SK-N-SH (cell line): ENCODE results near the gene PCNX2. TPM values are rescaled to one million over a fixed set of nuclear protein-coding genes. Genes with fewer than 3 reads are reported as not detected.

ENCODE experiments used
- CTCF ChIA-PET: fragments of 300-600, 350-600 bp; formaldehyde crosslinking; extraction: SDS; loops from one replicate; lab custom pipeline; 2021; lab: Yijun Ruan, JAX
- POLR2A ChIA-PET: fragments of 350-600 bp; sonication (Branson Sonifier 250); formaldehyde crosslinking; extraction: SDS; loops from one replicate; lab custom pipeline; 2020; ENCODE audit warnings: antibody characterized with exemption, inconsistent platforms; lab: Yijun Ruan, JAX
- DNase-seq: peaks from one replicate; pipeline ENCODE4 v3.0.0; 2012
- H2AFZ ChIP-seq: fragments of 200-600 bp; sonication (generic); 2 replicates; pipeline ENCODE4 v1.8.1; 2016; ENCODE audit warnings: antibody characterized with exemption, mild to moderate bottlenecking, low read depth
- H3F3A ChIP-seq: fragments of 200-600 bp; sonication (generic); replicated peaks from 2 replicates; pipeline ENCODE3; 2016; ENCODE audit warnings: antibody characterized with exemption, mild to moderate bottlenecking; ENCODE audit not compliant: insufficient read depth
- H3K27ac ChIP-seq, 2 experiments: fragments of 200-500 bp in 1 of 2; fragments of 200-600 bp in 1 of 2; sonication (Bioruptor generic) in 1 of 2; sonication (generic), shearing (Covaris generic) in 1 of 2; 2 replicates each; pipeline versions ENCODE4 v1.5.1 to v1.6.1; 2014 to 2016; ENCODE audit warnings: low read depth in 2 of 2, inconsistent platforms in 1 of 2, low read length in 1 of 2, mild to moderate bottlenecking in 1 of 2, mixed read lengths in 1 of 2
- H3K27me3 ChIP-seq: fragments of 200-600 bp; sonication (generic), shearing (Covaris generic); 2 replicates; pipeline ENCODE4 v1.6.1; 2016; ENCODE audit warnings: mixed run types; ENCODE audit not compliant: insufficient read depth
- H3K36me3 ChIP-seq, 2 experiments: fragments of 200-500 bp in 1 of 2; fragments of 200-600 bp in 1 of 2; sonication (Bioruptor generic) in 1 of 2; sonication (generic) in 1 of 2; replicated peaks in 1 of 2; 2 replicates each; pipeline versions ENCODE3 to v1.5.1; 2014 to 2016; ENCODE audit warnings: low read length in 1 of 2, mild to moderate bottlenecking in 1 of 2; ENCODE audit not compliant: insufficient read depth in 2 of 2, control insufficient read depth in 1 of 2
- H3K4me1 ChIP-seq, 2 experiments: fragments of 200-500 bp in 1 of 2; fragments of 200-600 bp in 1 of 2; sonication (Bioruptor generic) in 1 of 2; sonication (generic), shearing (Covaris generic) in 1 of 2; 2 replicates each; pipeline versions ENCODE4 v1.5.1 to v1.6.1; 2014 to 2016; ENCODE audit warnings: low read depth in 1 of 2, low read length in 1 of 2, mixed run types in 1 of 2; ENCODE audit not compliant: insufficient read depth in 2 of 2, control insufficient read depth in 1 of 2
- H3K4me2 ChIP-seq: fragments of 200-600 bp; sonication (generic), shearing (Covaris generic); 2 replicates; pipeline ENCODE4 v1.6.1; 2017; ENCODE audit warnings: mixed run types
- H3K4me3 ChIP-seq, 2 experiments: fragments of 200-500 bp in 1 of 2; fragments of 200-600 bp in 1 of 2; sonication (Bioruptor generic) in 1 of 2; sonication (generic), shearing (Covaris generic) in 1 of 2; 2 replicates each; pipeline versions ENCODE4 v1.5.1 to v1.8.1; 2014 to 2016; ENCODE audit warnings: low read depth in 2 of 2, inconsistent platforms in 1 of 2, low read length in 1 of 2, mild to moderate bottlenecking in 1 of 2, mixed read lengths in 1 of 2, moderate library complexity in 1 of 2
- H3K79me2 ChIP-seq: fragments of 200-600 bp; sonication (generic); 2 replicates; pipeline ENCODE4 v1.8.1; 2017; ENCODE audit warnings: mild to moderate bottlenecking; ENCODE audit not compliant: insufficient read depth
- H3K9ac ChIP-seq: fragments of 200-600 bp; sonication (generic); 2 replicates; pipeline ENCODE4 v1.6.1; 2017; ENCODE audit warnings: mixed run types
- H3K9me2 ChIP-seq: fragments of 200-600 bp; sonication (generic); 2 replicates; pipeline ENCODE4 v1.6.1; 2017; ENCODE audit warnings: mixed run types
- H3K9me3 ChIP-seq: fragments of 200-600 bp; sonication (generic); 2 replicates; pipeline ENCODE4 v1.6.1; 2017; ENCODE audit warnings: mixed run types, mild to moderate bottlenecking, moderate library complexity
- H4K20me1 ChIP-seq: fragments of 200-600 bp; sonication (generic); 2 replicates; pipeline ENCODE4 v1.6.1; 2017; ENCODE audit warnings: mild to moderate bottlenecking, mixed run types; ENCODE audit not compliant: insufficient read depth
- FOSL2 ChIP-seq: IDR thresholded peaks from 2 replicates; pipeline ENCODE4 v1.4.0; 2012; ENCODE audit warnings: low read depth, mild to moderate bottlenecking, moderate library complexity, borderline replicate concordance
- GABPA ChIP-seq: IDR thresholded peaks from 2 replicates; pipeline ENCODE4 v1.4.0; 2012; ENCODE audit warnings: low read depth, mild to moderate bottlenecking
- JUND ChIP-seq: IDR thresholded peaks from 2 replicates; pipeline ENCODE4 v1.4.0; 2012
- MEF2A ChIP-seq: IDR thresholded peaks from 2 replicates; pipeline ENCODE4 v1.4.0; 2012; ENCODE audit warnings: low read depth, borderline replicate concordance
- MXI1 ChIP-seq: IDR thresholded peaks from 2 replicates; pipeline ENCODE4 v1.6.1; 2012; ENCODE audit warnings: mild to moderate bottlenecking, low read depth, low read length, improper control_type of control experiment
- POLR2AphosphoS5 ChIP-seq: IDR thresholded peaks from 2 replicates; pipeline ENCODE4 v1.6.1; 2012; ENCODE audit warnings: low read depth, low read length
- RFX5 ChIP-seq: IDR thresholded peaks from 2 replicates; pipeline ENCODE4 v1.6.1; 2012; ENCODE audit warnings: mild to moderate bottlenecking, improper control_type of control experiment, low read length
- RXRA ChIP-seq: IDR thresholded peaks from 2 replicates; pipeline ENCODE4 v1.4.0; 2012; ENCODE audit warnings: low read depth, mild to moderate bottlenecking, borderline replicate concordance
- SIN3A ChIP-seq: IDR thresholded peaks from 2 replicates; pipeline ENCODE4 v1.6.1; 2012; ENCODE audit warnings: low read depth, mild to moderate bottlenecking, low read length, moderate library complexity, borderline replicate concordance
- SMC3 ChIP-seq: IDR thresholded peaks from 2 replicates; pipeline ENCODE4 v1.6.1; 2012; ENCODE audit warnings: low read depth, low read length, improper control_type of control experiment
- TAF1 ChIP-seq: IDR thresholded peaks from 2 replicates; pipeline ENCODE4 v1.6.1; 2012; ENCODE audit warnings: low read depth, mild to moderate bottlenecking, low read length, moderate library complexity, borderline replicate concordance
- TCF12 ChIP-seq: IDR thresholded peaks from 2 replicates; pipeline ENCODE4 v1.4.0; 2012
- YY1 ChIP-seq: IDR thresholded peaks from 2 replicates; pipeline ENCODE4 v1.4.0; 2012; ENCODE audit warnings: low read depth, mild to moderate bottlenecking
- WGBS: methylation state at CpG from one replicate; pipeline ENCODE4 v1.1.6; 2017; ENCODE audit warnings: low lambda C conversion rate; 5-methylcytosine and 5-hydroxymethylcytosine counted together
- polyA plus RNA-seq, 3 experiments: library from polyadenylated mRNA; depleted of rRNA; stranded (reverse); fragments of >200 nt; gene quantifications; 2 replicates each; pipeline ENCODE4 v1.2.3, GENCODE V29; 2012
- TF ChIP-seq, protein P1 (sequence below): IDR thresholded peaks from 2 replicates; pipeline ENCODE4 v1.4.0; 2012; ENCODE audit warnings: low read depth, borderline replicate concordance
- TF ChIP-seq, protein P2 (sequence below): IDR thresholded peaks from 2 replicates; pipeline ENCODE4 v1.4.0; 2012; ENCODE audit warnings: low read depth
- TF ChIP-seq, protein P3 (sequence below): fragments of 150-350 bp; IDR thresholded peaks from 2 replicates; pipeline ENCODE4 v1.6.1; 2016; ENCODE audit warnings: mild to moderate bottlenecking, low read depth, low read length
- TF ChIP-seq, protein P4 (sequence below): IDR thresholded peaks from 2 replicates; pipeline ENCODE4 v1.6.1; 2012; ENCODE audit warnings: mild to moderate bottlenecking, low read depth, low read length, moderate library complexity

Gene PCNX2
- polyA plus RNA-seq, 1 of the 3 experiments (the other 2 are of a cell fraction): 10.6 TPM

DNA sequence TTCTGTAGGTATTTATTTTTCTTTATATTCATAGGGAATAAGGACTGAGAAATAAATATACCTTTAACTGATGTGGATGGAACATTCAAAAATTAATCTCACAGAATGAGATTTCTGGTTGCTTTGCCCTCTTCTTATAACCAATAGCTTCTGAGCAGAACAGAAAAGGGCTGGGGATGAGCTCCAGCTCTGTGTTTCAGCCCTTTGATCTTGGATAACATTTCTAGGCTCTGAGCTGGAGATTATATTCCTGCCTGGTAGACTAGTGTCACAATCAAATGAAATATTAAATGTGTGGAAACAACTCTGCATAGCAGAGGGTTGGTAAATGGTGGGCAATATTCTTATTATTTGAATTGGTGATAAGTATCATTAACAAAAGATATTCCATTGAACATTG is 46.6 kb upstream of the PCNX2 start:
- H3K9ac ChIP-seq: no peak overlapping the region
- H3K4me3 ChIP-seq: no peak overlapping the region
- no peaks in the 10 kb centered on the region for H3K27me3 ChIP-seq
- H3K36me3 ChIP-seq: no peaks in the 10 kb centered on the region
- no peaks in the 10 kb centered on the region for H3K79me2 ChIP-seq
- no peaks in the 10 kb centered on the region for H3K9me3 ChIP-seq
- no peaks in the 10 kb centered on the region for H4K20me1 ChIP-seq
- DNase-seq: no peak
- POLR2A ChIA-PET: no interaction called here
- no peaks in the 10 kb centered on the region for H3K9me2 ChIP-seq
- CTCF ChIA-PET: interaction anchor here (1.4 kb wide), 1 partner anchor 9 kb away, joined by 4 read pairs; no protein-coding TSS in a partner anchor
- H2AFZ ChIP-seq: no peak overlapping the region
- H3F3A ChIP-seq: no peaks in the 10 kb centered on the region
- no peak overlapping the region for H3K4me2 ChIP-seq
- H3K27ac ChIP-seq: no peak overlapping the region
- TF ChIP-seq JUND (no peak), MXI1 (no peak), RXRA (no peak), SIN3A (no peak), YY1 (no peak), RFX5 (no peak), POLR2AphosphoS5 (no peak), TCF12 (no peak)
- TF ChIP-seq, protein P1, sequence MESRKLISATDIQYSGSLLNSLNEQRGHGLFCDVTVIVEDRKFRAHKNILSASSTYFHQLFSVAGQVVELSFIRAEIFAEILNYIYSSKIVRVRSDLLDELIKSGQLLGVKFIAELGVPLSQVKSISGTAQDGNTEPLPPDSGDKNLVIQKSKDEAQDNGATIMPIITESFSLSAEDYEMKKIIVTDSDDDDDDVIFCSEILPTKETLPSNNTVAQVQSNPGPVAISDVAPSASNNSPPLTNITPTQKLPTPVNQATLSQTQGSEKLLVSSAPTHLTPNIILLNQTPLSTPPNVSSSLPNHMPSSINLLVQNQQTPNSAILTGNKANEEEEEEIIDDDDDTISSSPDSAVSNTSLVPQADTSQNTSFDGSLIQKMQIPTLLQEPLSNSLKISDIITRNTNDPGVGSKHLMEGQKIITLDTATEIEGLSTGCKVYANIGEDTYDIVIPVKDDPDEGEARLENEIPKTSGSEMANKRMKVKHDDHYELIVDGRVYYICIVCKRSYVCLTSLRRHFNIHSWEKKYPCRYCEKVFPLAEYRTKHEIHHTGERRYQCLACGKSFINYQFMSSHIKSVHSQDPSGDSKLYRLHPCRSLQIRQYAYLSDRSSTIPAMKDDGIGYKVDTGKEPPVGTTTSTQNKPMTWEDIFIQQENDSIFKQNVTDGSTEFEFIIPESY: no peak
- TF ChIP-seq, protein P2, sequence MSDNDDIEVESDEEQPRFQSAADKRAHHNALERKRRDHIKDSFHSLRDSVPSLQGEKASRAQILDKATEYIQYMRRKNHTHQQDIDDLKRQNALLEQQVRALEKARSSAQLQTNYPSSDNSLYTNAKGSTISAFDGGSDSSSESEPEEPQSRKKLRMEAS: no peak
- TF ChIP-seq, protein P3, sequence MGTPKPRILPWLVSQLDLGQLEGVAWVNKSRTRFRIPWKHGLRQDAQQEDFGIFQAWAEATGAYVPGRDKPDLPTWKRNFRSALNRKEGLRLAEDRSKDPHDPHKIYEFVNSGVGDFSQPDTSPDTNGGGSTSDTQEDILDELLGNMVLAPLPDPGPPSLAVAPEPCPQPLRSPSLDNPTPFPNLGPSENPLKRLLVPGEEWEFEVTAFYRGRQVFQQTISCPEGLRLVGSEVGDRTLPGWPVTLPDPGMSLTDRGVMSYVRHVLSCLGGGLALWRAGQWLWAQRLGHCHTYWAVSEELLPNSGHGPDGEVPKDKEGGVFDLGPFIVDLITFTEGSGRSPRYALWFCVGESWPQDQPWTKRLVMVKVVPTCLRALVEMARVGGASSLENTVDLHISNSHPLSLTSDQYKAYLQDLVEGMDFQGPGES: no peak
- no peaks in the 10 kb centered on the region for H3K4me1 ChIP-seq

DNA sequence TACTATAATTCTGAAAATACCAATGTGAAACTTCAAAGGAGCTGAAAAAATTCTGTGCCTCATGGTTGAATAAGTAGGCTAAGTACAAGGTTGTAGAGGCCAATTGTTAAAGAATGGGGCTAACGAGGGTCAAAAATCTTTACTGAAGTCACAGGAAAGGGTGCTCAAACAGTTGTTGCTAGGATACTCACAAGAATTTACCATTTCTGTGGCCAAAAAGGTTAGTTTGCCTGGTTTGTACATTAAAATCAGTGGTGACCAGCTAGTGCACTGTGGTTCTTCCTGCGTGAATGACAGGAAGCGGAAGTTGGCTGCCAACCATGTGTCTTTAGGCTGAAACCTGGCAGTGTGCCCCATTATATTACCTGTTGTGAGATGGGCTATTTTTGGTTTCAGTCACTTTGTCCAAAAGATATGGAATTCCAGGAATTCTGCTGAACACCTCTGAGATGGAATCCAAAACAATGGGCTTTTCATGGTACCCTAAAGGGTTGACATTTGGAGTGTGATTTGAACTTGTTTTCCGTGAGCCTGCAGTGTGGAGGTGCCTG is 45.5 kb upstream of the PCNX2 start:
- Histone ChIP-seq H3K4me3 (no peak overlapping the region), H3K27me3 (no peaks in the 10 kb centered on the region), H3K4me1 (no peaks in the 10 kb centered on the region), H3K79me2 (no peaks in the 10 kb centered on the region), H3K9me3 (no peaks in the 10 kb centered on the region), H3K27ac (no peak overlapping the region), H3K9ac (no peak overlapping the region), H3K36me3 (no peaks in the 10 kb centered on the region), H3K9me2 (no peaks in the 10 kb centered on the region), H2AFZ (no peak overlapping the region), H3F3A (no peaks in the 10 kb centered on the region), H4K20me1 (no peaks in the 10 kb centered on the region), H3K4me2 (no peak overlapping the region)
- 89% methylated on average over 4 of the region's 4 CpGs for WGBS
- no peak for DNase-seq
- ChIA-PET CTCF (interaction anchor here (1.0 to 1.1 kb wide), 2 partner anchors 22 to 24 kb away, joined by 3 read pairs; no protein-coding TSS in a partner anchor), POLR2A (no interaction called here)
- no peak for TF ChIP-seq FOSL2
- TF ChIP-seq TAF1: no peak
- TF ChIP-seq, protein P2: no peak
- TF ChIP-seq, protein P4, sequence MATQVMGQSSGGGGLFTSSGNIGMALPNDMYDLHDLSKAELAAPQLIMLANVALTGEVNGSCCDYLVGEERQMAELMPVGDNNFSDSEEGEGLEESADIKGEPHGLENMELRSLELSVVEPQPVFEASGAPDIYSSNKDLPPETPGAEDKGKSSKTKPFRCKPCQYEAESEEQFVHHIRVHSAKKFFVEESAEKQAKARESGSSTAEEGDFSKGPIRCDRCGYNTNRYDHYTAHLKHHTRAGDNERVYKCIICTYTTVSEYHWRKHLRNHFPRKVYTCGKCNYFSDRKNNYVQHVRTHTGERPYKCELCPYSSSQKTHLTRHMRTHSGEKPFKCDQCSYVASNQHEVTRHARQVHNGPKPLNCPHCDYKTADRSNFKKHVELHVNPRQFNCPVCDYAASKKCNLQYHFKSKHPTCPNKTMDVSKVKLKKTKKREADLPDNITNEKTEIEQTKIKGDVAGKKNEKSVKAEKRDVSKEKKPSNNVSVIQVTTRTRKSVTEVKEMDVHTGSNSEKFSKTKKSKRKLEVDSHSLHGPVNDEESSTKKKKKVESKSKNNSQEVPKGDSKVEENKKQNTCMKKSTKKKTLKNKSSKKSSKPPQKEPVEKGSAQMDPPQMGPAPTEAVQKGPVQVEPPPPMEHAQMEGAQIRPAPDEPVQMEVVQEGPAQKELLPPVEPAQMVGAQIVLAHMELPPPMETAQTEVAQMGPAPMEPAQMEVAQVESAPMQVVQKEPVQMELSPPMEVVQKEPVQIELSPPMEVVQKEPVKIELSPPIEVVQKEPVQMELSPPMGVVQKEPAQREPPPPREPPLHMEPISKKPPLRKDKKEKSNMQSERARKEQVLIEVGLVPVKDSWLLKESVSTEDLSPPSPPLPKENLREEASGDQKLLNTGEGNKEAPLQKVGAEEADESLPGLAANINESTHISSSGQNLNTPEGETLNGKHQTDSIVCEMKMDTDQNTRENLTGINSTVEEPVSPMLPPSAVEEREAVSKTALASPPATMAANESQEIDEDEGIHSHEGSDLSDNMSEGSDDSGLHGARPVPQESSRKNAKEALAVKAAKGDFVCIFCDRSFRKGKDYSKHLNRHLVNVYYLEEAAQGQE: no peak
- no peak for TF ChIP-seq GABPA
- TF ChIP-seq MEF2A: no peak
- TF ChIP-seq, protein P3: no peak
- no peak for TF ChIP-seq RXRA
- no peak for TF ChIP-seq SMC3
